GM12878 (cell line): ENCODE measurements around the gene CSTA. TPM values are rescaled to one million over a fixed set of nuclear protein-coding genes. Genes with fewer than 3 reads are reported as not detected.

Experiments used
- BHLHE40 ChIP-seq, 2 experiments: fragments of 450-650 bp in 1 of 2; IDR thresholded peaks; 2 replicates each; pipeline ENCODE4 v1.6.1; 2011 to 2017; ENCODE audit warnings: low read depth in 2 of 2, borderline replicate concordance in 1 of 2, improper control_type of control experiment in 1 of 2, low read length in 1 of 2, mild to moderate bottlenecking in 1 of 2
- CHD4 ChIP-seq: fragments of 200-600 bp; sonication (generic); IDR thresholded peaks from 2 replicates; pipeline ENCODE4 v1.6.1; 2016; ENCODE audit warnings: mild to moderate bottlenecking
- CUX1 ChIP-seq: IDR thresholded peaks from 2 replicates; pipeline ENCODE4 v1.6.1; 2012; ENCODE audit warnings: improper control_type of control experiment, low read depth, low read length; ENCODE audit not compliant: insufficient replicate concordance
- FOXK2 ChIP-seq: fragments of 450-650 bp; IDR thresholded peaks from 2 replicates; pipeline ENCODE4 v1.6.1; 2017; ENCODE audit warnings: mild to moderate bottlenecking, moderate library complexity
- HSF1 ChIP-seq: fragments of 150-350 bp; IDR thresholded peaks from 2 replicates; pipeline ENCODE4 v1.6.1; 2014; ENCODE audit warnings: mild to moderate bottlenecking, low read depth, low read length
- NR2C1 ChIP-seq: fragments of 450-650 bp; IDR thresholded peaks from 2 replicates; pipeline ENCODE4 v1.6.1; 2017; ENCODE audit warnings: antibody characterized with exemption, mild to moderate bottlenecking, moderate library complexity
- NR2C2 ChIP-seq: IDR thresholded peaks from 2 replicates; pipeline ENCODE4 v1.6.1; 2011; ENCODE audit warnings: borderline replicate concordance, low read depth; ENCODE audit not compliant: control insufficient read depth, insufficient read length
- POLR2AphosphoS5 ChIP-seq: IDR thresholded peaks from 2 replicates; pipeline ENCODE4 v1.6.1; 2011; ENCODE audit warnings: mild to moderate bottlenecking, low read length, inconsistent platforms
- RELA ChIP-seq: fragments of 450-650 bp; IDR thresholded peaks from 2 replicates; pipeline ENCODE4 v1.8.0; 2014; ENCODE audit warnings: borderline replicate concordance; ENCODE audit not compliant: partially characterized antibody
- SMAD5 ChIP-seq: IDR thresholded peaks from 2 replicates; pipeline ENCODE4 v1.6.1; 2016; ENCODE audit warnings: antibody characterized with exemption, low read depth
- SMC3 ChIP-seq: IDR thresholded peaks from 2 replicates; pipeline ENCODE4 v1.6.1; 2011; ENCODE audit warnings: low read length, improper control_type of control experiment, borderline replicate concordance
- STAT1 ChIP-seq: fragments of 450-650 bp; conservative IDR thresholded peaks from 2 replicates; pipeline ENCODE4 v1.6.1; 2014; ENCODE audit warnings: antibody characterized with exemption, mild to moderate bottlenecking
- ZNF592 ChIP-seq: fragments of 450-650 bp; IDR thresholded peaks from 2 replicates; pipeline ENCODE4 v1.6.1; 2017; ENCODE audit warnings: mild to moderate bottlenecking, moderate library complexity
- polyA plus RNA-seq, 11 experiments: library from polyadenylated mRNA; depleted of rRNA in 4 of 11; unstranded in 6 of 11; stranded (reverse) in 5 of 11; fragments of >200 nt; fragmentation: Nextera tagmentation in 4 of 11; fragmentation: Illumina TruSeq in 1 of 11; extraction: Ambion mirVana in 4 of 11; extraction: Trizol in 1 of 11; gene quantifications; 1 replicate in 1 of 11; 2 replicates in 10 of 11; pipeline versions ENCODE4 v1.2.1 to v1.2.3, GENCODE V29; 2011 to 2016; ENCODE audit warnings: inconsistent platforms in 2 of 11, missing spikeins in 2 of 11, low read depth in 1 of 11
- total RNA-seq, 4 experiments: library from RNA; depleted of rRNA in 3 of 4; stranded (reverse); fragments of >200 nt in 3 of 4; fragmentation: Illumina TruSeq in 1 of 4; extraction: Trizol in 1 of 4; gene quantifications; 2 replicates each; pipeline versions ENCODE4 v1.2.1 to v1.2.3, GENCODE V29; 2013 to 2021
- TF ChIP-seq, protein P1 (sequence below): fragments of 450-650 bp; IDR thresholded peaks from 2 replicates; pipeline ENCODE4 v1.6.1; 2018; ENCODE audit warnings: mild to moderate bottlenecking, low read depth, moderate library complexity; ENCODE audit not compliant: partially characterized antibody

Gene CSTA
- total and polyA plus RNA-seq, 10 of the 15 experiments (the other 5 are each of a cell fraction or from before 2014, with no cell fraction given), result 1.8 to 6.7 (median 3.4) TPM

DNA sequence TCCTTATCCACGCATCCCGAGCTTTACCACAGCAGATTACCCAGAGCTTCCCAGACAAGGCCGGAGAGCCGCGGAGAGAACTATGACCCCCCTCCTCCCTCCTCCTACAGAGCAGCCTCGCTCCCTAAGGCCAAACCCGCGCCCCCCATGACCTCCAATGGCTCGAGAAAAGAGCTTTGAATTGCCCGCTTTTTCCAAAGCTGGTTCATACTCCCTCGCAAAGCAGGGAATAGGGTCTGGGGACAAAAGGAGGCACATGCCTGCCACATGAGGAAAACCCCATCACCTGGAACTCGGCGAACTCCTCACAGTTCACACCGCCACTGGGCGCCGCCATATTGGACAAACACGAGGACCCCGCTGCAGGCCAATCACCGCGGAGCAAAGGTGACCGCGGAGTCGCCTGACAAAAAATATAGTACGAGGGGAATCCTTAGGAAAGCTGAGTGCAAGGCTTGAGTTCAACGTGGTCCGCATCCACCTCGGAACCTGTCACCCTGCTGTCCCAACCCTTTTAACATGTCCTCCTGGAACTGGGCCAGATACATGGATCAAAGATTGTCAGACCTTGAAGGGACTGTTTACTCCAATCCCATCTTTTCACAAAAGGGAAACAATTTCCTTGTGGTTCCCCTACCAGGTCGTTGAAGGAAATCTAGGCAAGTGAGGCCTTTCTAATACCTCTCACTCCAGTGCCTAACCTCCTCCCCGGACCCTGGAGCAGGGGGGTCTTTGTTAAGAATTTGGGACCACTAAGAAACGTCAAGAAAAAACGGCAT lies 58.0 kb downstream of the CSTA start, which contains the start of gene MIX23 (continued):
- TF ChIP-seq HSF1 (no peak), CHD4 (no peak), POLR2AphosphoS5 (peak; percentile 67; the same call in 1 of the 2 replicates), BHLHE40 (IDR thresholded peaks at IDR 0.05; ENCODE audit: borderline replicate concordance in 1 of 2, low read depth in 2 of 2, low read length in 1 of 2) (peak; percentile 70 to 83; a peak in 3 of 4 replicates), STAT1 (no peak; the same call in 1 of the 2 replicates), ZNF592 (no peak), RELA (peak; percentile 62), SMC3 (no peak), NR2C1 (peak; percentile 33; the same call in 1 of the 2 replicates), FOXK2 (no peak), SMAD5 (0 out of 2 replicates have a peak, but pooled peaks have one; percentile 21), CUX1 (no peak), NR2C2 (no peak)
- TF ChIP-seq, protein P1, sequence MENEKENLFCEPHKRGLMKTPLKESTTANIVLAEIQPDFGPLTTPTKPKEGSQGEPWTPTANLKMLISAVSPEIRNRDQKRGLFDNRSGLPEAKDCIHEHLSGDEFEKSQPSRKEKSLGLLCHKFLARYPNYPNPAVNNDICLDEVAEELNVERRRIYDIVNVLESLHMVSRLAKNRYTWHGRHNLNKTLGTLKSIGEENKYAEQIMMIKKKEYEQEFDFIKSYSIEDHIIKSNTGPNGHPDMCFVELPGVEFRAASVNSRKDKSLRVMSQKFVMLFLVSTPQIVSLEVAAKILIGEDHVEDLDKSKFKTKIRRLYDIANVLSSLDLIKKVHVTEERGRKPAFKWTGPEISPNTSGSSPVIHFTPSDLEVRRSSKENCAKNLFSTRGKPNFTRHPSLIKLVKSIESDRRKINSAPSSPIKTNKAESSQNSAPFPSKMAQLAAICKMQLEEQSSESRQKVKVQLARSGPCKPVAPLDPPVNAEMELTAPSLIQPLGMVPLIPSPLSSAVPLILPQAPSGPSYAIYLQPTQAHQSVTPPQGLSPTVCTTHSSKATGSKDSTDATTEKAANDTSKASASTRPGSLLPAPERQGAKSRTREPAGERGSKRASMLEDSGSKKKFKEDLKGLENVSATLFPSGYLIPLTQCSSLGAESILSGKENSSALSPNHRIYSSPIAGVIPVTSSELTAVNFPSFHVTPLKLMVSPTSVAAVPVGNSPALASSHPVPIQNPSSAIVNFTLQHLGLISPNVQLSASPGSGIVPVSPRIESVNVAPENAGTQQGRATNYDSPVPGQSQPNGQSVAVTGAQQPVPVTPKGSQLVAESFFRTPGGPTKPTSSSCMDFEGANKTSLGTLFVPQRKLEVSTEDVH, result no peak
